Activated gamma-delta T cell treated with anti-CD3 and anti-CD28 coated beads, Interleukin-2, amount 50 U/mL, for 16 hours (primary cell): ENCODE results near the gene ETV3.

Experiments used
- DNase-seq: peaks from one replicate; pipeline ENCODE4 v3.0.0-alpha.2; 2020; ENCODE audit warnings: low read depth

The ETV3 gene

DNA sequence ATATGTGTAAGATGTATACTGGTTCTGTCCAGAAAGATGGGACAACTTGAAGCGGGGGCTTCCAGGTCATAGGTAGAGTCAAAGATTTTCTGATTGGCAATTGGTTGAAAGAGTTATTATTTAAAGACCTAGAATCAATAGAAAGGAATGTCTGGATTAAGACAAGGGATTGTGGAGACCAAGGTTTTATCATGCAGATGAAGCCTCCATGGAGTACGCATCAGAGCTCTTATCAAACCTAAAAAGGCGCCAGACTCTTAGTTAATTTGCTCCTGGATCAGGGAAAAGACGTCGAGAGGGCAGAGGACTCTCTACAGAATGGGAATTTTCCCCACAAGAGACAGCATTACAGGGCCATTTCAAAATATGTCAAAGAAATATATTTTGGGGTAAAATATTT lies 23.7 kb upstream of the ETV3 start:
- DNase-seq, result no peak

- DNase-seq, result no peak
Measured at GRCh38 chr1:157158967-157159366, 20.8 kb upstream of the ETV3 start.

- no peak for DNase-seq
Measured at GRCh38 chr1:157157501-157158190, 19.5 kb upstream of the ETV3 start.

DNA sequence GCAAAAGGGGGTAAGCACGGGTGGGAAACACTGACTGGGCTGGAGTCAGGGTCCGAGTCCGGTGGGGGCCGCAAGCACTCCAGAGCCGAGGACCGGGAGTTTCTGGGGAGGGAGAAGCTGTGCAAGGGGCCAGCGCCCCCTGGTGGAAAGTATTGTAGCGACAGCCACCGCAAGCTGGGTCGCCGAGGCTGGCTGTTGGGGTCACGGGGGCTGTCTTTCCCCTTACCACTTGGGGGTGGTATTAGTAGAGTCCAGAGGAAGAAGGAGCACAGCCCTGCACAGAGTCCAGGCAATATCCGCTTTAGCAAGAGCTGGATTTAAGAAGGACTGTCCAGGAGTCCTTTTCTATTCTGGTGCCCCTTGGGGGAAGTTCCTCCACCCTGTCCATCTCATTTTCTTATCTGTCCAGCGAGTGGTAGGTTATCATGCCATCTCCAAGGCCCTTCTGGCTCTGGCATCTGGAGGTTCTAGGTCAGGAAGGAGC lies 17.9 kb upstream of the ETV3 start:
- peak; percentile 65 for DNase-seq

- no peak for DNase-seq
Measured at GRCh38 chr1:157155658-157156057, 17.5 kb upstream of the ETV3 start.

DNA sequence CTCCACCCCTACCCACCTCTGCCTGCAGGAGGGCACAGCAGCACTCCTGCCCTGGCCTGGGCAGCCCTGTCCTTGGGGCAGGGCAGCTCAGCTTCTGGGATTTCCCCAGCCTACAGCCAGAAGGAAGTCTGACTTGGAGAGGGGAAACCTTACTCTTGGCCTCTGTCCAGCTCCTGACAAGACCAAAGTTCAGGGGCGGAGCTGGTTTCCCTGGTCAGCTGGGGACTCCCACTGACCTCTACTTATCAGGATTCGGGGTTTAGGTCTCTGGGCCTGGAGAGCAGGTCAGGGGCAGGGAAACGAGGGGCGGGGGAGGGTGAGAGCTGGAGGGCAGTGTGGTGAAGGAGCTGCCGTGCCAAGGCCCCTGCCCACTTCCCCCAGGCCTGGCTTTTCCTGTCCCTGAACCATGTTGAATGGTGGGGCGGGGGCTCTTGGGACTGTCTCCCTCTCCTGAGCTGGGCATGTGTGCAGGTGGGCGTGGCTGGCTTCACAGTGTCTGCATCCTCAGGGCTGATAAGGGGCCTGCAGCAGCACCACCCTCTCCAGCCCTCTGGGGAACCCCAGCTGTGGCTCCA lies 16.8 kb upstream of the ETV3 start:
- no peak for DNase-seq

DNA sequence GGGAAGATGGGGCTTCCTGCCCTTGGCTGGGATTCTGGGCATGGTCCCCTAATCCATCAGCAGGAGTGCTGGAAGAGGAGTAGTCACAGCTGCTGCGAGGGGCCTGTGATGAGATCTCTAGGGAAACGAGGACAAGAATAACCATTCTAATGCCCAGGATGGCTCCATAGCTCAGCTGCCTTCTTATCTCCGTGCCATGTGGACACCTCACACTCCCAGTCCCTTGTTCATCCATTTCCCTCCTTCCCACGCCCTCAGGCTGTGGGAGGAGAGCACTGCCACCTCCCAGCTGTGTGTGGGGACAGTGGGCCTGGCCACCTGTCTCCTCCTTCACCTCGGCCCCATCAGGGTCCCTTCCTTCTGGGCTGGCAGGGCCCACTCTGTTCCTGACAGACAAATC lies 16.1 kb upstream of the ETV3 start:
- DNase-seq, result no peak

DNA sequence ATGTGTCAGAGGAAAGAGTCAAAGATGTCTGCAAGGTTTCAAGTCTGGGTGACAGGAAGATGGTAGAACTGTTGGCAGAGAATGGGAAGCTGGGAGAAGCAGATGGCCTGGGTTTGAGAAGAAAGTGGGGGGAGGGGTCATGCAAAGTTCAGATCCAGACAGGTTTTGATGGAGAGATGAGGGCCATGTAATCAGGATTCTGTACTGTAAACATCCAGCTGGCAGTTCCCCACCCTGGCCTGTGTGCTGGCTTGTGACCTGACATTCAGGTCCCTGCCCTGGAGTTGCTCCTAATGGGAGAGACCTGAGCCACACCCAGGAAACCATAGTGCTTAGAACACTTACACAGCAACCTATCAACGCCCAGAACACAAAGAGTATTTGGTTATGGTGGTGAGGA lies 15.6 kb upstream of the ETV3 start:
- no peak for DNase-seq

DNA sequence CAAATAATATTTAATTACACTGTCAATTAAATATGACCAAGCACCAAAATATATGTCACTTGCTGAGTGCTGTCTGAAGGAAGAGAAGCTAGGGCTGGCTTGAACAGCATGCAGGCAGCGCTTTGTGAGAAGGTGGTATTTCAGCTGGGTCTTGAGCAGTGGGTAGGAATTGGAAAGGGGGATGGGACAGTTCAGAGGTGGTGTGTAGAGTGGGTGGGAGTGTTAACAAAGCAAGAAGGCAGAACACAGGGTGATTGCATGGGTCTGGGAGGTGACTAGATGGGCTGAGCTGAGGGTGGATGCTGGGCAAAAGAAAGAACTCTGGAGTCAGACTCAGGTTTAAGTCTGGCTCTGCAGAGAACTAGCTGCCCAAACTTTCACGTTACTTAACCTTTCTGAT lies 14.3 kb upstream of the ETV3 start:
- DNase-seq, result no peak

- DNase-seq, result no peak
Measured at GRCh38 chr1:157151506-157151905, 13.3 kb upstream of the ETV3 start.

GRCh38 chr1:157151073-157151472 lies 12.9 kb upstream of the ETV3 start:
- no peak for DNase-seq

DNA sequence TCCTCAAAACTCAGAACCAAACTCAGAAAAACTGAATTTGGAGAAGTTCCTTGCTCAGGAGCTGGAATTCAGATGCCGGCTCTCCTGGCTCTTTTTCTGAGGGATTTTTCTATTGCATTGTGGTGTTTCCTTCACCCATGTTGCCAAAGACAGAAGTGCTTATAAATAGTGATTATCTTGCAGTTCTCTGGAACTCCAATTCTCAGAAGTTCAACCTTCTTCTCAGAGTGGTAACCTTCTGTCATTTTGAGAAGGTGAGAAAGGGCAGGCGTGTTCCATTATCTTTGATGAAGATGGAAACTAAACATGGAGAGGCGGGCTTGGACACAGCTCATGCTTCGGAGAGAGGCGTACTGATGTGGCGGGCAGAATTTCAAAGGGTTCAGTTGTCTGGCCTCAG lies 12.4 kb upstream of the ETV3 start:
- no peak for DNase-seq

GRCh38 chr1:157147906-157148700 lies 9.9 kb upstream of the ETV3 start:
- DNase-seq, result no peak

GRCh38 chr1:157147037-157147436 lies 8.8 kb upstream of the ETV3 start:
- DNase-seq, result no peak

DNA sequence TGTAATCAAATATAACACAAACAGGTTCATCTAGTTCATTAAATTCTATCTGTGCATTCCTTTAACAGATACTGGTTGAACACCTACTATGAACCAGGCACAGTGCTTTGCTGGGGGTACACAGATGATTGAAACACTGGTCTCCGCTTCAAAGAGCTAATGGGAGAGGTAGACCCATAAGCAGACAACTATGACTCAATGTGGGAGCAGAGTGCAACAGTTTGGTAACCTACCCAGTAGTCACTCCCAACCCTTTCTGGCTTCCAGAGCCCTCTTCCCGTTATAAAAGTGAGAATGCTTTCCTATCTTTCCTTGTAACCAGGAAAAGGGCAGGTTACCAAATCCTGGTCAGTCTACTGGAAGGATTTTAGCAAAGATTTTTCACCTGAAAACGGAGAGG lies 8.0 kb upstream of the ETV3 start:
- no peak for DNase-seq

- no peak for DNase-seq
Measured at GRCh38 chr1:157145076-157145475, 6.9 kb upstream of the ETV3 start.

GRCh38 chr1:157144509-157144908 lies 6.3 kb upstream of the ETV3 start:
- DNase-seq, result no peak

DNA sequence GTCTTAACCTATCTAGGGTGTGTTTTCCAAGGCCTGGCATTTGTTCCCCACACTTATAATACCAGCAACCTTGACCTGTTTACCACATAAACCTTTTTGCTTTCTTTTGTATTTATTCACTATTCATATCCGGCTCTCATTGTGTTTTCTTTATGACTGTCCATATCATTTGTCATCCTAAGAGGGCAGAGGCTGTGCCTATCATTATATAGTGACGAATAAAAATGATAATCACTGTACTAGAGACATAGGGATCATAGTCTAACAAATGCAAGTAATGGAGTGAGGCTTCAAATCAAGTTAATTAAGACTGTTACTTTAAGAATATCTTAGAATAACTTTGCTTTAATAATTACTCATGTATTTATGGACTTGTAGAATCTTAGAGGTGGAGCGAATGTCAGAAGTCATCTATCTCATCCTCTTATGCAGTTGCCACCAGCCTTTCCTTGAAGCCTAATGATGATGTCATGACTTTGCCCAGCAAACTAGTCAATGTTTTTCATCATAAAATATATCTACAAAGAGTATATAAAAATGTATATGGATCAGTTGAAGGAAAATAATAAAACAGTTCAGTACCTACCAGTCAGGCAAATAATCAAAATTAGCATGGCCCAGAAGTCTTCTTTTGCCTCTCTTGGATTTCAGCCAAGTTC lies 4.7 kb upstream of the ETV3 start:
- DNase-seq, result no peak

- no peak for DNase-seq
Measured at GRCh38 chr1:157142201-157142600, 4.0 kb upstream of the ETV3 start.

DNA sequence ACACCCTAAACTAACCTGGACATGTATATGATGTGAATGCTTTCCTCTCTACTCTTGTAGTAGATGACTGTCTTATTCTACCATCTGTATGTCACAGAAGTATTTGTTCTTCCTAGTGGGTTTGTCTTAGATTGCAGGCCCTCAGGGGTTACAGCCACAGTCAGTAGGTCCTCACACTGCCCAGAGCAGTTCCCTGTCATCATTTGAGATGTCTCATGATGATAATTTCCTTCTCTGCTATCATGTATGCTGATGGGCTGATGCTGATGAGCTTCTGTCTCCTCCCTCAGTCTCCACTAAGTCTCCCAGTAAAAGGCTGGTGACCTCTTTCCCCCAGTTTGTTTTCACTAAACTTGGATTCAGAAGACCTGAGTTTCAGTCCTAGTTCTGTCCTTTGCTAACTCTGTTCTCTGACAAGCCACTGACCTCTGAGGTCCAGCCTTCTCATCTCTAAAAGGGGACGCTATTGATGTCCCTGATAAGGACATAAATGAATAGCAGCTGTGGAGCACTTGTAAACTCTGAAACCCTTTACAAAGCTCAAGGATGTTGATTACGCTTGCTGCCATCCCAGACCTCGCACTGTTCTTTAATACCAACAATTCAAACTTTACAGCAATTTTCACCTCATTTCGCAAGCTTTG lies 3.1 kb upstream of the ETV3 start:
- DNase-seq, result no peak

- no peak for DNase-seq
Measured at GRCh38 chr1:157140063-157140588, 1.9 kb upstream of the ETV3 start.
